ENCODE data around the gene DCAF11. TPM values are rescaled to one million over a fixed set of nuclear protein-coding genes. Genes with fewer than 3 reads are reported as not detected.

Gene DCAF11
- total and polyA plus RNA-seq, 2 of the 8 experiments (the other 6 are each of a cell fraction or from before 2014, with no cell fraction given), result 60.4 to 63.6 TPM

GRCh38 chr14:24066496-24067132, 48.0 kb upstream of the DCAF11 start (continued):
- TF ChIP-seq CHD7 (IDR thresholded peaks at IDR 0.05; ENCODE audit: insufficient replicate concordance, low read length) (no peak), HDAC2 (IDR thresholded peaks at IDR 0.05; ENCODE audit: borderline replicate concordance in 1 of 2, low read depth in 2 of 2, low read length in 2 of 2) (no peak), KDM5A (IDR thresholded peaks at IDR 0.05; ENCODE audit: low read length) (no peak), POLR2A (IDR thresholded peaks at IDR 0.05; ENCODE audit: control extremely low read depth in 1 of 2, low read depth in 2 of 2, low read length in 2 of 2) (no peak), SIN3A (conservative IDR thresholded peaks at IDR 0.05 in 1 of 2, IDR thresholded peaks at IDR 0.05 in 1 of 2; ENCODE audit: low read depth in 1 of 2, low read length in 2 of 2) (no peak), ASH2L (IDR thresholded peaks at IDR 0.05; ENCODE audit: low read length) (no peak), FOSL1 (IDR thresholded peaks at IDR 0.05; ENCODE audit: insufficient read depth, low read depth, low read length) (no peak), RFX5 (IDR thresholded peaks at IDR 0.05; ENCODE audit: borderline replicate concordance, low read depth, low read length) (no peak), SP4 (IDR thresholded peaks at IDR 0.05; ENCODE audit: low read length) (no peak), GTF2F1 (IDR thresholded peaks at IDR 0.05; ENCODE audit: borderline replicate concordance, low read depth, low read length) (no peak)
- TF ChIP-seq, protein P1, sequence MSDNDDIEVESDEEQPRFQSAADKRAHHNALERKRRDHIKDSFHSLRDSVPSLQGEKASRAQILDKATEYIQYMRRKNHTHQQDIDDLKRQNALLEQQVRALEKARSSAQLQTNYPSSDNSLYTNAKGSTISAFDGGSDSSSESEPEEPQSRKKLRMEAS (IDR thresholded peaks at IDR 0.05), result no peak

Measured in H1 (cell line).